B cell (primary cell): Measurements from ENCODE around the gene SPP2. TPM values are rescaled to one million over a fixed set of nuclear protein-coding genes. Genes with fewer than 3 reads are reported as not detected.

ENCODE experiments used
- ATAC-seq: fragments of 200-7000 bp; cut with Tn5 transposase; one replicate; pipeline ENCODE4 v1.10.0; 2021; ENCODE audit warnings: low read depth, mild to moderate bottlenecking, moderate number of reproducible peaks, moderate library complexity
- CTCF ChIA-PET: fragments of 350-600 bp; sonication (Branson Sonifier 250); formaldehyde crosslinking; loops from one replicate; lab custom pipeline; 2021; ENCODE audit warnings: antibody characterized with exemption, inconsistent platforms; lab: Charles Lee
- POLR2A ChIA-PET: fragments of 350-600 bp; sonication (Branson Sonifier 250); formaldehyde crosslinking; loops from one replicate; lab custom pipeline; 2021; ENCODE audit warnings: antibody characterized with exemption; lab: Charles Lee
- DNase-seq: peaks from one replicate; pipeline ENCODE4 v3.0.0; 2013
- H2AFZ ChIP-seq: 2 replicates; pipeline ENCODE4 v1.6.1; 2012; ENCODE audit warnings: mild to moderate bottlenecking, low read depth, low read length; ENCODE audit not compliant: insufficient read depth, poor library complexity, severe bottlenecking
- H3K27ac ChIP-seq, 2 donors: 1 replicate in 1 of 2; 2 replicates in 1 of 2; pipeline ENCODE4 v1.5.1; 2012 to 2013; ENCODE audit warnings: low read length in 2 of 2, mild to moderate bottlenecking in 2 of 2, moderate library complexity in 1 of 2
- H3K27me3 ChIP-seq, 4 experiments: fragments of 200-600 bp in 1 of 4; sonication (generic) in 1 of 4; replicated peaks in 1 of 4; 1 replicate in 2 of 4; 2 replicates in 2 of 4; pipeline versions ENCODE4 v1.6.1 to v1.7.0; 2013 to 2016; ENCODE audit warnings: low read length in 3 of 4, mild to moderate bottlenecking in 2 of 4, mixed read lengths in 1 of 4, moderate library complexity in 1 of 4; ENCODE audit not compliant: insufficient read depth in 4 of 4, control insufficient read depth in 3 of 4; ENCODE audit errors: control extremely low read depth in 1 of 4
- H3K36me3 ChIP-seq, 2 experiments: replicated peaks in 1 of 2; 1 replicate in 1 of 2; 2 replicates in 1 of 2; pipeline versions ENCODE4 v1.6.1 to v1.7.1; 2013; ENCODE audit warnings: low read length in 1 of 2; ENCODE audit not compliant: insufficient read depth in 2 of 2, control insufficient read depth in 1 of 2; ENCODE audit errors: control extremely low read depth in 1 of 2, extremely low read depth in 1 of 2
- H3K4me1 ChIP-seq, 2 donors: fragments of 200-600 bp in 1 of 2; sonication (generic) in 1 of 2; 1 replicate in 1 of 2; 2 replicates in 1 of 2; pipeline versions ENCODE4 v1.5.1 to v1.6.1; 2013 to 2017; ENCODE audit warnings: low read length in 2 of 2; ENCODE audit not compliant: control insufficient read depth in 2 of 2, insufficient read depth in 2 of 2
- H3K4me2 ChIP-seq: replicated peaks from 2 replicates; pipeline ENCODE3; 2012; ENCODE audit warnings: mild to moderate bottlenecking, low read depth, low read length; ENCODE audit not compliant: poor library complexity, severe bottlenecking
- H3K4me3 ChIP-seq, 5 experiments: fragments of 200-600 bp in 1 of 5; sonication (generic) in 1 of 5; 1 replicate in 3 of 5; 2 replicates in 2 of 5; pipeline versions ENCODE4 v1.5.1 to v1.7.0; 2011 to 2016; ENCODE audit warnings: low read length in 4 of 5, mild to moderate bottlenecking in 4 of 5, low read depth in 2 of 5, control low read depth in 1 of 5, moderate library complexity in 1 of 5; ENCODE audit not compliant: insufficient read depth in 1 of 5; ENCODE audit errors: control extremely low read depth in 1 of 5, extremely low read depth in 1 of 5
- H3K79me2 ChIP-seq: fragments of 200-600 bp; sonication (generic); one replicate; pipeline ENCODE4 v1.6.0; 2016; ENCODE audit warnings: low read length; ENCODE audit not compliant: control insufficient read depth, insufficient read depth
- H3K9ac ChIP-seq: fragments of 200-600 bp; sonication (generic); 2 replicates; pipeline ENCODE4 v1.6.1; 2017; ENCODE audit warnings: mild to moderate bottlenecking, low read length, moderate library complexity
- H3K9me3 ChIP-seq, 3 donors: one replicate each; pipeline versions ENCODE4 v1.6.1 to v1.7.1; 2013; ENCODE audit warnings: low read length in 2 of 3; ENCODE audit not compliant: control insufficient read depth in 2 of 3, insufficient read depth in 1 of 3; ENCODE audit errors: control extremely low read depth in 1 of 3
- H4K20me1 ChIP-seq: 2 replicates; pipeline ENCODE4 v1.6.0; 2012; ENCODE audit warnings: mild to moderate bottlenecking, low read length; ENCODE audit not compliant: insufficient read depth, control insufficient read depth, poor library complexity, severe bottlenecking
- H3K27ac Mint-ChIP-seq: one replicate; pipeline ENCODE4 v1.8.0; 2021; ENCODE audit warnings: mixed read lengths
- H3K27me3 Mint-ChIP-seq: one replicate; pipeline ENCODE4 v1.8.0; 2021; ENCODE audit warnings: mixed read lengths
- H3K4me1 Mint-ChIP-seq: one replicate; pipeline ENCODE4 v1.8.0; 2021; ENCODE audit warnings: mixed read lengths
- H3K4me3 Mint-ChIP-seq: one replicate; pipeline ENCODE4 v1.8.0; 2021; ENCODE audit warnings: mixed read lengths
- H3K9me3 Mint-ChIP-seq: one replicate; pipeline ENCODE4 v1.8.0; 2022; ENCODE audit warnings: mixed read lengths; ENCODE audit not compliant: insufficient read depth
- CTCF ChIP-seq: fragments of 200-600 bp; IDR thresholded peaks from one replicate; pipeline ENCODE4 v1.8.0; 2022; ENCODE audit warnings: antibody characterized with exemption, mild to moderate bottlenecking
- EZH2 ChIP-seq: IDR thresholded peaks from 2 replicates; pipeline ENCODE4 v1.6.1; 2012; ENCODE audit warnings: borderline replicate concordance, low read depth, mild to moderate bottlenecking, moderate library complexity, low read length; ENCODE audit not compliant: insufficient read depth, poor library complexity, severe bottlenecking
- WGBS: methylation state at CpG from one replicate; pipeline ENCODE4 v1.1.5; 2013; ENCODE audit warnings: missing lambda C conversion rate; ENCODE audit not compliant: insufficient coverage; 5-methylcytosine and 5-hydroxymethylcytosine counted together
- intact Hi-C: fragments of 100-400 bp; cut with micrococcal nuclease; formaldehyde crosslinking; loops from one replicate; pipeline ENCODE4 v1.10.0; 2022
- polyA plus RNA-seq: library from polyadenylated mRNA; depleted of rRNA; stranded (reverse); fragments of >200 nt; gene quantifications from 2 replicates; pipeline ENCODE4 v1.2.3, GENCODE V29; 2012
- total RNA-seq, 2 donors: library from RNA; stranded (reverse); fragments of 120-200 nt in 1 of 2; gene quantifications; 1 replicate in 1 of 2; 2 replicates in 1 of 2; pipeline versions ENCODE4 v1.2.3 to v1.2.4, GENCODE V29; 2013 to 2022

Gene SPP2
- total and polyA plus RNA-seq, 2 donors (not counting 1 experiment from before 2014, with no cell fraction given) = not detected

- Mint-ChIP-seq H3K27me3 (peaks cover 27% of the 10 kb centered on the region), H3K4me1 (no peaks in the 10 kb centered on the region), H3K9me3 (no peaks in the 10 kb centered on the region), H3K27ac (no peak overlapping the region), H3K4me3 (no peak overlapping the region)
- TF ChIP-seq EZH2 = no peak
- TF ChIP-seq CTCF = no peak
- DNase-seq (no peak), ATAC-seq (no peak)
- Histone ChIP-seq H3K4me3 (no peak overlapping the region), H3K27ac (no peak overlapping the region), H4K20me1 (no peaks in the 10 kb centered on the region), H2AFZ (no peak overlapping the region), H3K4me2 (no peak overlapping the region), H3K79me2 (no peaks in the 10 kb centered on the region), H3K9me3 (no peaks in the 10 kb centered on the region), H3K27me3 (peaks cover 0 to 5% (median 2%) of the 10 kb centered on the region in 4 experiments), H3K36me3 (no peaks in the 10 kb centered on the region), H3K4me1 (no peaks in the 10 kb centered on the region), H3K9ac (no peak overlapping the region)
- POLR2A ChIA-PET = no interaction called here
- WGBS = no CpG with 5 or more reads among the region's 4 CpGs
- CTCF ChIA-PET = no interaction called here
- intact Hi-C loops = no loop called here
Observed at GRCh38 chr2:234002281-234002680, 48.2 kb upstream of the SPP2 start.

GRCh38 chr2:234003972-234004617 is 46.4 kb upstream of the SPP2 start:
- whole genome bisulfite sequencing = 71% methylated on average over 5 of the region's 8 CpGs
- Histone ChIP-seq H3K9ac (no peak overlapping the region), H3K36me3 (no peaks in the 10 kb centered on the region), H3K4me2 (no peak overlapping the region), H3K27me3 (peaks cover 0 to 13% (median 4%) of the 10 kb centered on the region in 4 experiments), H3K27ac (no peak overlapping the region), H3K79me2 (no peaks in the 10 kb centered on the region), H3K4me1 (no peaks in the 10 kb centered on the region), H3K4me3 (no peak overlapping the region), H4K20me1 (no peaks in the 10 kb centered on the region), H2AFZ (no peak overlapping the region), H3K9me3 (no peaks in the 10 kb centered on the region)
- CTCF ChIA-PET = no interaction called here
- Mint-ChIP-seq H3K4me1 (no peaks in the 10 kb centered on the region), H3K9me3 (no peaks in the 10 kb centered on the region), H3K27me3 (peaks cover 27% of the 10 kb centered on the region), H3K4me3 (no peak overlapping the region), H3K27ac (no peak overlapping the region)
- ATAC-seq (no peak), DNase-seq (no peak)
- intact Hi-C loops = no loop called here
- POLR2A ChIA-PET = no interaction called here
- TF ChIP-seq EZH2 = no peak
- TF ChIP-seq CTCF = no peak
